ENCODE data around the gene SMYD1.

SMYD1 gene

DNA sequence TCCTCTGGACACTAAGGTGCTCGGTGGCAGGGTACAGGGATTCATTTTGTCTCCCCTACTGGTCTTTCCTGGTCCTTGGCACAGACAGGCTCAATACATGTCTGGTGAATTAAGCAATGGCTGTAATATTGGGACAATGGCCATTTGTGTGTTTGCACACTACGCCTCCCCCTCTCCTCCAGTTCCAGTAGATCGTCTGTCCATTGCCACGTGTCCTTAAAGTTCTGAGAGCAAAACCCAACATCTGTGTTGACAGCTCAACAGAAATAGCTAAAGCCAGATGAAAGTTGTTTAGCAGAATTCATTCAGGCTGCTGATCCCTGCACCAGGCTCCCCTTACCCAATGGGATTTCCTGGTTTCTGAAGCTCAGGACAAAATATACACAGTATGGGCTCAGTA is 69.2 kb downstream of the SMYD1 start:
- no peaks in the 10 kb centered on the region for H3K27me3 ChIP-seq (ENCODE audit: low read depth)
- in situ Hi-C loops (cut with MboI; ENCODE audit: low sequenced_read_pairs) = no loop called here
- no peak for DNase-seq (ENCODE audit: low spot score in 2 of 2)

DNA sequence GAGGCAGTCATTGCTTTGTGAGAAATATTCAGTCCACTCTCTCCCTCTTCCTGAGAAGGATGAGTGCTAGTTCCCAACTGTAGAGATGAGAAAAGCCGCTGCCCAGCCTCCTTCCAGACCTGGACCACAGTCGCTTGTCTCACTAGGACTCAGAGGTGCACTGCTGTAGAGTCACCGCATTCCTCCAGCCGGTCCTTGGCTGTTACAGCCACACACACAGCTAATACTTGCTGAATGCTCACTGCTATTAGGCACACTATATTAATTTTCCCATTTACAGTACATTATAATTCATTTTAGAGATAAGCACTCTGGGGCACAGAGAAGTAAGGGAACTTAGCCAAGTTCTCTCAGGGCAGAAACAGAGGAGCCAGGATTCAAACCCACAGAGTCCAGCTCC is 70.2 kb downstream of the SMYD1 start:
- Histone ChIP-seq H3K36me3 (replicated peaks) (no peaks in the 10 kb centered on the region), H3K4me1 (no peaks in the 10 kb centered on the region), H3K4me3 (no peak overlapping the region), H3K9me3 (no peaks in the 10 kb centered on the region), H3K27me3 (ENCODE audit: low read depth) (no peaks in the 10 kb centered on the region)
- in situ Hi-C loops (cut with MboI; ENCODE audit: low sequenced_read_pairs) = no loop called here
- no peak for DNase-seq (ENCODE audit: low spot score in 2 of 2)

More for the DNA sequence above, 69.2 kb downstream of the SMYD1 start:
- no peaks in the 10 kb centered on the region for H3K9me3 ChIP-seq
- no peaks in the 10 kb centered on the region for H3K4me1 ChIP-seq
- H3K36me3 ChIP-seq (replicated peaks) = no peaks in the 10 kb centered on the region
- H3K4me3 ChIP-seq = no peak overlapping the region

DNA sequence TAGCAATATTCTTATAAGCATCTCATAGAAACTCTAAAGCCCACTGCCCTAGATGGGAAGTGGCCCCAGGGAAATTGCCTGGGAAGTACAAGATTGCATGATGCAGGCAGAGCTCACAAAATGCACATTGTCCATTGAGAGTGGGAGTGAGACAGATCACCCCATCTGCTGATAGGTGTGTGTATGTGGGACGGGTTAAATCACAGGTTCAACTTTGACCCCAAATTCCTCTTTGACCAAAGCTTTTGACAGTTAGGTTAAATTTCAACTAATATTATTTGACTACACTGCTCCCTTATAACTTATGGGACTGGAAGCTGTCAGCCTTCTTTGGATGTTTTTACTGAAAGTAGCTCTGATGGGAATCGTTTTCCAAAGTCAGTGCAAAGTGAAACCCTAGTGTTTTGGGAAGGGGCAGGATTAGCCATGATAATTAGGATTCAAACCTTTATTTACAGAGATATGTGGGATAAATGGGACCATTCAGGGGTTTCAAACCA is 71.6 kb downstream of the SMYD1 start:
- no peaks in the 10 kb centered on the region for H3K9me3 ChIP-seq
- no peak overlapping the region for H3K4me3 ChIP-seq
- no peaks in the 10 kb centered on the region for H3K36me3 ChIP-seq (replicated peaks)
- H3K4me1 ChIP-seq = no peaks in the 10 kb centered on the region
- no peaks in the 10 kb centered on the region for H3K27me3 ChIP-seq (ENCODE audit: low read depth)
- no peak for DNase-seq (ENCODE audit: low spot score in 2 of 2)
- in situ Hi-C loops (cut with MboI; ENCODE audit: low sequenced_read_pairs) = no loop called here

DNA sequence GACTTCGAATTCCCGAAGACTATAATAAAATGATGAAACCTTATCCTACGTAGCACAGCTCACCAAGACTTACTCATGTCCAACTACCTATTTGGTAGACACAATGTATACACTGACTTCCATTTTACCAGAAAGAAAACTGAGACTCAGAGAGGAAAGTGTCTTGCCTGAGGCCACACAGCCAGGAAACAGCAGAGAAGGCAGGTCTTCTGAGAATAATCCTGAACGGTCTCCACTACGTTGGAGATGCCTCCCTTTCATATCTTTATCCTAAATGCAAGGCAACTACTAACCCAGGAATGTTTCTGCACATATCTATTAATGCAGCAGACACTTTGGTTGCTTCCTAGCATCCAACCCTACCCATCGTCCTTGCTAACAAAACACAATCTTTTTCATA is 72.2 kb downstream of the SMYD1 start:
- no peak for DNase-seq (ENCODE audit: low spot score in 2 of 2)
- Histone ChIP-seq H3K27me3 (ENCODE audit: low read depth) (no peaks in the 10 kb centered on the region), H3K4me3 (no peak overlapping the region), H3K36me3 (replicated peaks) (no peaks in the 10 kb centered on the region), H3K9me3 (no peaks in the 10 kb centered on the region), H3K4me1 (no peaks in the 10 kb centered on the region)
- in situ Hi-C loops (cut with MboI; ENCODE audit: low sequenced_read_pairs) = no loop called here

DNA sequence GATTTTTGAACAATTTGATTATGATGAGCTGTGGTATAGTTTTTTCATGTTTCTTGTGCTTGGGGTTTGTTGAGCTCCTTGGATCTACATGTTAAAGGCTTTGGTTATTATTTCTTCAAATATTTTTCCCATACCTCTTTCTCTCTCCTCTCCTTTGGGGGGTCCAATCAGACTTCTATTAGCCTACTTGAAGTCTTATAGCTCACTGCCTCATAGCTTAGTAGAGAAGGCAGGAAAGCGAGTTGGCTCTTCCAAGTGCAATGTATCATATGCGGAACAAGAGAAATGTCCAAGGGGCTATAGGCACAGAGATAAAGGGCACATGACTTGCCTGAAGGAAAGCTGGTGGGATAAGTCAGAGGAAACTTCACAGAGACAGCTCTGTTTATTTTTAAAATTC is 74.3 kb downstream of the SMYD1 start:
- H3K4me1 ChIP-seq = no peaks in the 10 kb centered on the region
- no peak overlapping the region for H3K4me3 ChIP-seq
- H3K27me3 ChIP-seq (ENCODE audit: low read depth) = no peaks in the 10 kb centered on the region
- in situ Hi-C loops (cut with MboI; ENCODE audit: low sequenced_read_pairs) = no loop called here
- DNase-seq (ENCODE audit: low spot score in 2 of 2) = no peak
- H3K9me3 ChIP-seq = no peaks in the 10 kb centered on the region
- no peaks in the 10 kb centered on the region for H3K36me3 ChIP-seq (replicated peaks)

DNA sequence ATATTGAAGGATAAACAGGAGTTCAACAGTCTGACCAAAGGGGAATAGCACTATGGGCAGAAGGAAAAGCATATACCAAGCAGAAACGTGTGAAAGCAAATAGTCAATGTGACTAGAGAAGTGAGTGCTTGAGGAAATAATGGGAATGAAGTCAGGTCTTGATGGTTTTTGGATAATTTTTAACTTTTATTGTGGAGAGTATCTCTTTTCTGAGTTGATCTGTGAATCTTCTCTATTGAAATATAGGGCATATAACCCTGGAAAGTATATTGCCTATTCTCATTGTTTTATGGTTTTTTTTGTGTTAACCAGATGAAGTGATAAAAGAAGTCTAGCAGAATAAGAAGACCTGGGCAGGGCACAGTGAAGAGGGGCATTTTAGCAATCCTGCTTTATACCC is 76.6 kb downstream of the SMYD1 start:
- H3K36me3 ChIP-seq (replicated peaks) = no peaks in the 10 kb centered on the region
- H3K27me3 ChIP-seq (ENCODE audit: low read depth) = no peaks in the 10 kb centered on the region
- no peaks in the 10 kb centered on the region for H3K4me1 ChIP-seq
- H3K9me3 ChIP-seq = no peaks in the 10 kb centered on the region
- in situ Hi-C loops (cut with MboI; ENCODE audit: low sequenced_read_pairs) = no loop called here
- H3K4me3 ChIP-seq = no peak overlapping the region
- no peak for DNase-seq (ENCODE audit: low spot score in 2 of 2)

DNA sequence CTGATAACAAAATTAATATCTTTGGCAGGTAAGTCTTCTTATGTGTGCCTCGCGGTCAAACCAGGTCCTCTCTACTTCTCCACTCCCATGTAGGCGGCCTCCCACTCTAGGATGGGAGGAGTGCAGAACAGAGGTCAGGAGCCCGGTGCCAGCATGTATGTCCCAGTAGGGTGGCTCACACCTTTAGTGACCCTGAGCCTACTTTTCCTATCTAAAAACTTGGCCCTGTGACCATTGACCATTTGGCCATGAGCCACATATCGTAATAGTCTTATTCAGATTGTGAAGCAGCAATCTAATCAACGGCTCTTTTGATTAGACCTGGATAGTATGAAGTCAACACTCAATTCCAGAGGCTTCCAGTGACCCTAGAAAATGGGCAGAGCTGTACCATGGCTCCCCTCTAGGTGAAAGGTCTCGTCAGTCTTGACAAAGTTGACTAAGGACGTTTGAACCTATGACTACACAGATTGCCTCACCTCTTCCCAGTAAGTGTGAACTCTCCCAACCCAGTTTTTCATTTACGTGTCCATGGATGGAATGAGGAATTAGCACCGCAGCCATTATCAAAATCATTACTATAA is 77.4 kb downstream of the SMYD1 start:
- in situ Hi-C loops (cut with MboI; ENCODE audit: low sequenced_read_pairs) = no loop called here
- DNase-seq (ENCODE audit: low spot score in 2 of 2) = no peak
- H3K9me3 ChIP-seq = no peaks in the 10 kb centered on the region
- H3K36me3 ChIP-seq (replicated peaks) = no peaks in the 10 kb centered on the region
- H3K27me3 ChIP-seq (ENCODE audit: low read depth) = no peaks in the 10 kb centered on the region
- no peaks in the 10 kb centered on the region for H3K4me1 ChIP-seq
- no peak overlapping the region for H3K4me3 ChIP-seq

DNA sequence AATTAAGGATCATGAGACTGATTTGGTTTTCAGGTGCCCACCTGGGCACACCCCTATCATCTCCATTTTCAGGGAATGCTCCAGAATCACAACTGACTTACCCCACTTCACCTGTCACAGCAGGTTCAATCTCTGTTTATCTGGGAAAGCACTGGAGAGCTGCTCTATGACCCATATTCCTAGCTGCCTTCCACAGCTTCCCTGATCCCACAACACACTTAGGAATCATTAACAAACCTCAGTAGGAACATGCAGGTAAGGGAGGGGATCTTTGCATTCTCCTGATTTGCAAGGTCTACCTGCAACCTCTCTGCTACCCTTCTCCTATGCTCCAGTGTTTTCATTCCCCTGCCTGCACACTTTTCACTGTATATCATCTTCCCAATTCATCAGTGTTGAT is 79.0 kb downstream of the SMYD1 start:
- Histone ChIP-seq H3K27me3 (ENCODE audit: low read depth) (no peaks in the 10 kb centered on the region), H3K36me3 (replicated peaks) (no peaks in the 10 kb centered on the region), H3K4me3 (no peak overlapping the region), H3K4me1 (no peaks in the 10 kb centered on the region), H3K9me3 (no peaks in the 10 kb centered on the region)
- in situ Hi-C loops (cut with MboI; ENCODE audit: low sequenced_read_pairs) = no loop called here
- DNase-seq (ENCODE audit: low spot score in 2 of 2) = no peak

DNA sequence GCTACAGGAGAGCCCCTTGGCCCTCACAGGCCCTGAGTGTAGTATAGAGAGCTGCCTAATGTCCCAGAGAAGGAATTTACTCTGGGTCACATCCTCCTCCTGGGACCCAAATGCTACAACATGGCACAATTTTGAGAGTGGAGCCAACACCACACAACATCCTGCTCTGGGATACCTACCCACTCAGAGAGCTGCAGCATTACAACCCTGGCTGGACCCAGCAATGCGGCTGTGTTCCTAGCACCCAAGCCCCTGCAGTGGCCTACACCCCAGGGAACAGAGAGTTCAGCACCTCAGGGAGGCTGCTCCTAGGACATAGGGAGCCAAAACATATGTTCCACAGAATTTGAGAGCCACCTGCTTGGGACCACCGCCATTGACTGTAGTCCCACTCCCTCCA is 79.5 kb downstream of the SMYD1 start:
- H3K27me3 ChIP-seq (ENCODE audit: low read depth) = no peaks in the 10 kb centered on the region
- DNase-seq (ENCODE audit: low spot score in 2 of 2) = no peak
- in situ Hi-C loops (cut with MboI; ENCODE audit: low sequenced_read_pairs) = no loop called here
- no peaks in the 10 kb centered on the region for H3K9me3 ChIP-seq
- no peaks in the 10 kb centered on the region for H3K36me3 ChIP-seq (replicated peaks)
- H3K4me3 ChIP-seq = no peak overlapping the region
- H3K4me1 ChIP-seq = no peaks in the 10 kb centered on the region

DNA sequence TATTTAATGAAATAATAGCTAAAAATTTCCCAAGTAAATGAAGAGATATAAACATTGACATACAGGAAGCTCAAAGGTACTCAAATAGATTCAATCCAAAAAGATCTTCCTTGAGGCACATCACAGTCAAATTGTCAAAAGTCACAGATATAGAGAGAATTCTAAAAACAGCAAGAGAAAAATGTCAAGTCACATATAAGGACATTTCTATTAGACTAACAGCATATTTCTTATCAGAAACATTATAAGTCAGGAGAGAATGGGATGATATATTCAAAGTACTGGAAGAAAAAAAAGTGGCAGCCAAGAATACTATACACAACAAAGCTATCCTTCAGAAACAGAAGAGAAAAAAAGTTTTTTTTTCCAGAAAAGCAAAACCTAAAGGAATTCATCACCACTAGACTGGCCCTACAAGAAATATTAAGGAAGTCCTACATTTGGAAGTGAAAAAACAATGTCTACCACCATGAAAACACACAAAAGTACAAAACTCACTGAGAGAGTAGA is 81.4 kb downstream of the SMYD1 start:
- in situ Hi-C loops (cut with MboI; ENCODE audit: low sequenced_read_pairs) = no loop called here
- no peaks in the 10 kb centered on the region for H3K36me3 ChIP-seq (replicated peaks)
- DNase-seq (ENCODE audit: low spot score in 2 of 2) = no peak
- no peaks in the 10 kb centered on the region for H3K4me1 ChIP-seq
- no peaks in the 10 kb centered on the region for H3K9me3 ChIP-seq
- H3K27me3 ChIP-seq (ENCODE audit: low read depth) = no peaks in the 10 kb centered on the region
- H3K4me3 ChIP-seq = no peak overlapping the region

DNA sequence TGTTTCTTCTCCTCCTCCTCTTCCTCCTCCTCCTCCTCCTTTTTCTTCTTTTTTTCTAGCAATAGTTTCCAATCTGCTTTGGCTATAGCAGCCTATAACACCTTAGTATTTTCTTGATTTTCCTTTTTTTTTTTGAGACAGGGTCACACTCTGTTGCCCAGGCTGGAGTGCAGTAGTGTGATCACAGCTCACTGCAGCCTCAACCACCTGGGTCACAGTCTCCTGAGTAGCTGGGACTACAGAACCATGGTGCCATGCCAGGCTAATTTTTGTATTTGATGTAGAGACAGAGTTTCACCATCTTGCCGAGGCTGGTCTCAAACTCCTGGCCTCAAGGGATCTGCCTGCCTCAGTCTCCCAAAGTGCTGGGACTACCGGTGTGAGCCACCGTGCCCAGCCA is 91.9 kb downstream of the SMYD1 start:
- in situ Hi-C loops (cut with MboI; ENCODE audit: low sequenced_read_pairs) = no loop called here
- no peak for DNase-seq (ENCODE audit: low spot score in 2 of 2)
- Histone ChIP-seq H3K27me3 (ENCODE audit: low read depth) (no peaks in the 10 kb centered on the region), H3K9me3 (no peaks in the 10 kb centered on the region), H3K4me1 (no peaks in the 10 kb centered on the region), H3K4me3 (no peak overlapping the region), H3K36me3 (replicated peaks) (no peaks in the 10 kb centered on the region)

DNA sequence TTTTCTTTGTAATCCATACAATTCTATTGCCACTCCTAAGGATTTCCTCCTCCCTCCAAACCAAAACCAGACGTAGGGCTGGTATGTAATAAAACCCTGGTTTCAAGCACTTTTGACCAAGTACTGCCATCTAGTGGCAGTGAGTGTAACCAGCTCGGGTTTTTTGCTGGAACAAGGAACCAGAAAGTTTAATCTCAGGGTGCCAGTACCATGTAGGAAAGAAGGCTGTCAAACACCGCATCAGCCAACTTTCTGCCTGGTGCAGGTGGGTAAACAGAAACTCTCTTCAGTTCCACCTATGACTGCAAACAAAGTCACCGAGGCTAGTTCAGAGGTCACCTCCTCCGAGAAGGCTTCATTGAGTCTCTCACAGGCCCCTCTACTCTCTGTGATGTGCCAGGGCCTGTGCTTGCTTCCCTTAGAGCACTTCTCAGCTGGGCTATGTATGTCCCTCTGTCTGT is 92.4 kb downstream of the SMYD1 start:
- H3K9me3 ChIP-seq = no peaks in the 10 kb centered on the region
- no peaks in the 10 kb centered on the region for H3K36me3 ChIP-seq (replicated peaks)
- H3K27me3 ChIP-seq (ENCODE audit: low read depth) = no peaks in the 10 kb centered on the region
- no peak overlapping the region for H3K4me3 ChIP-seq
- no peaks in the 10 kb centered on the region for H3K4me1 ChIP-seq
- in situ Hi-C loops (cut with MboI; ENCODE audit: low sequenced_read_pairs) = no loop called here
- peak; percentile 56 for DNase-seq (ENCODE audit: low spot score in 2 of 2)

DNA sequence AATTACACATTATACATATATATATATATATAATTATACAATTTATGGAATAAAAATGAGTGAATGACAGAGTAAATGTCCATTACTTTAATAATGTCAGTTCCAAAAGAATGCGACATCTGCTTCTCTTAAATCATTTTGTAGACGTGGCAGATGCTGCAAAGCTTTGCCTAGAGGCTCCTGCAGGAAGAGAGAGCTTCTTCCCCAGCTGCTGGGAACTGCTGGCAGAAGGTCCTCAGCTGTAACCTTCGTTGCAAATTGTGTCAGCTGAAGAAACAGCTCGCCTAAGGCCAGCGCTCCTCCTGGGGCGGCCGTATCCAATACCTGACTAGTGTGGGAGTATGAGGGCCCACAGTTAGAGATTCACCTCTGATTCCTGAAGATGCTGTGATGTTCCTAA is 92.9 kb downstream of the SMYD1 start:
- in situ Hi-C loops (cut with MboI; ENCODE audit: low sequenced_read_pairs) = no loop called here
- no peaks in the 10 kb centered on the region for H3K27me3 ChIP-seq (ENCODE audit: low read depth)
- H3K9me3 ChIP-seq = no peaks in the 10 kb centered on the region
- DNase-seq (ENCODE audit: low spot score in 2 of 2) = no peak
- no peaks in the 10 kb centered on the region for H3K36me3 ChIP-seq (replicated peaks)
- no peaks in the 10 kb centered on the region for H3K4me1 ChIP-seq
- H3K4me3 ChIP-seq = no peak overlapping the region

DNA sequence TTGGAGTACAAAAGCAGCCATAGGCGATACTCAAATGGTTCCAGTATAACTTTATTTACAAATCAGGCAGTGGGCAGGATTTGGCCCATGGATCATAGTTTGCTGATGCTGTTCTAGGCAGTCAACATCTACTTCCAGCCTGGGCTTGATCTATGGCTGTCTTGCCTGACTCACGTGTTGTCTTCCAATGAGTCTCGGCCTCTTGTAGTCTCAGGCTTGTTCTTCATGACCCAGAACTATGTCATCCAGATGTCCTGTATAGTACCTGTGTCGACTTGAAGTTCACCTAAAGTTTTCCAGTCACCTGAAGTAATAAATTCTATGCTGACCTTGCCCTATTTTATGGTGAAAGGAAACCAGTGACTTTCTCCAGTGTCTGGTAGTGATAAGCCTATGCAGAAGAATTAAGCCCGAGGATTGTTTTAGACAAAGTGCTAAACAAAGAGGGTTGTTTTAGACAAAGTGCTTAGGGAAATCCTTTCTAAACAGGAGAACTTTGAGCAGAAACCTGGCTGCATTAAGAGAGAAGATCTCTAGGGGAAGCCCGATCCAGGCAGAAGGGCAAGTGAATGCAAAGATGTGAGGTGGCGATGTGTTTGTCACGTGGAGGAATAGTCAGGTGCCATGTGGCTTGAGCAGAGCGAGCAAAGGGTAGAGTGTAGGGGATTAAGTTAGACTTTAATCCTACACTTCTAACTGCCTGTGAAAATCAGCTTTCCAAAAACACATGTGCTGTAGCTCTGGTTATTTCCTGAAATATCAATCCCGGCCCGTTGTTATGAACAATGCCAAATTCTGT is 94.0 kb downstream of the SMYD1 start:
- in situ Hi-C loops (cut with MboI; ENCODE audit: low sequenced_read_pairs) = no loop called here
- Histone ChIP-seq H3K27me3 (ENCODE audit: low read depth) (no peaks in the 10 kb centered on the region), H3K4me1 (no peaks in the 10 kb centered on the region), H3K4me3 (no peak overlapping the region), H3K9me3 (no peaks in the 10 kb centered on the region), H3K36me3 (replicated peaks) (no peaks in the 10 kb centered on the region)
- DNase-seq (ENCODE audit: low spot score in 2 of 2) = no peak
